GM15510 (cell line): Measurements from ENCODE around the gene SELENOS.

Source experiments
- POLR2A ChIP-seq: IDR thresholded peaks from 3 replicates; pipeline ENCODE4 v1.6.1; 2011; ENCODE audit warnings: borderline replicate concordance; ENCODE audit not compliant: insufficient read length; ENCODE audit errors: extremely low read depth

The SELENOS gene

DNA sequence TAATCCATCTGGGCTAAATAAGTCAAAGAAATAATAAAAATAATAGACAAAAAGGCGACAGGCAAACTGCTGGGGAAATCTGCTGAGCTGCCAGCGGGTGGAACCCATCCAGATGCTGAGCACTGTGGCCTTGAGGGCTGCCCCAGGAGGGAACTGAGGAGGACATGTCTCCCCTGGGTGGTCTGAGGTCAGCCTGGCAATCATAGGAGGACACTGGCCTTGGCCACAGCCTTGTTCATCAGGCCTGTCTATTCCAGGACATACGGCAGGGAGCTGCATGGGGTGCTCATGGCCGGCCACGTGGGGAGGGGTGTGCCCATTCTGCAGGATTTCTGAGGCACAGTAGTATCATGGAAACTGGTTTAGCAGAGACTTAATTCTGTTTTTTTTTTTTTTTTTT is 39.2 kb upstream of the SELENOS start:
- no peak for TF ChIP-seq POLR2A

DNA sequence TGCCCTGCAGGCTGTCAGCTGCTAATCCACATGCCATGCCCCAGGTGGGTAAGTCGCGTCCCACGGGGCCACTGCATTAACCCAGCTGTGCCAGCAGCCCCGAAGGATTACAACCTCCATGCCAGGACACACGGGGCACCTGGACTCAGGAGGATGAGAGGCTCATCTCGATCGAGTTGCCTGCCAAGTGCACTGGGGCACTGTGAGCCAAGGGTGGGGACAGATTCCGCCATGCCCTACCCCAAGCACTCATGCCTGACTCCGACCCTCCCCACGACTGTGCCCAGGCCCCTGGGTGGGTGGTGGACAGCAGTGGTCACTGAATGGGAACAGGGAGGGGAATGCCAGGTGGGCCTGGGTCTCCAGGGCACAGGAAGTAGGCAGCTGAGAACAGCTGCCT is 38.5 kb upstream of the SELENOS start:
- TF ChIP-seq POLR2A = no peak

DNA sequence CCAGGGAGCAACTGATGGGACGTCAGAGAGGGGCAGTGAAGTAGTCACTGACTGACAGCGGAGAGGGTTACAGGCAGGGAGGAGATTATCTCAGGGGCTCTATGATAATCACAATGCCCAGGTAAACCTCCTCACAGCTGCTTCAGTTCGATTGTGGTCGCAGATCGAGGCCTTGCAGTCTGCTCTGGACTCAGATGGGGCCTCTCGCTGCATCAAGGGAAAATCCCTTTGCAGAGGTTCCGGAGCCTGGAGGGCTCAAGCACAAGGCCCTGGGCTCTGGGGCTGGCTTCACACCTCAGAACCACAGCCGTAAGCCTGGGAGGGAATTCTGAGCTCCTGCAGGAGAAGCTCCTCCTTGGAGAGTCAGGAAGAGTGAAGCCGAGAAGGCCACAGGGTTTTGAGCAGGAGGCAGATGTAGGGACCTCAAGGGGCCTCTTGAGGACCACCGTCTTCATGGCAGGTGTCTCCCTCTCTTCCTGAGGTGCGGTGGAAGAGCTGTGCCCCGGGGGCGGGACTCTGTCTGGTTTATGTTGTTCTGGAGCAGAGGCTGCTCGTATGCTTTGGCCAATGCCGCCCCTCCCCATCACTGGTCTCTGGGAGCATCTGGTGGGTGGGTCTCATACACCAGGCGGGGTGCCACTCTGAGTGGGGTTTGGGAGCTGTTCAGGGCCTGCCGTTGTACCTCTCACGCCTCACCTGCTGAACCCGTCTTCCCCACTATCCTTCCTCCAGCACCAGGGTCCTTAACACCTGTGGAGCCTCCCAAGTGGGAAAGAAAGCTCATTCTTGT is 37.2 kb upstream of the SELENOS start:
- TF ChIP-seq POLR2A = no peak

DNA sequence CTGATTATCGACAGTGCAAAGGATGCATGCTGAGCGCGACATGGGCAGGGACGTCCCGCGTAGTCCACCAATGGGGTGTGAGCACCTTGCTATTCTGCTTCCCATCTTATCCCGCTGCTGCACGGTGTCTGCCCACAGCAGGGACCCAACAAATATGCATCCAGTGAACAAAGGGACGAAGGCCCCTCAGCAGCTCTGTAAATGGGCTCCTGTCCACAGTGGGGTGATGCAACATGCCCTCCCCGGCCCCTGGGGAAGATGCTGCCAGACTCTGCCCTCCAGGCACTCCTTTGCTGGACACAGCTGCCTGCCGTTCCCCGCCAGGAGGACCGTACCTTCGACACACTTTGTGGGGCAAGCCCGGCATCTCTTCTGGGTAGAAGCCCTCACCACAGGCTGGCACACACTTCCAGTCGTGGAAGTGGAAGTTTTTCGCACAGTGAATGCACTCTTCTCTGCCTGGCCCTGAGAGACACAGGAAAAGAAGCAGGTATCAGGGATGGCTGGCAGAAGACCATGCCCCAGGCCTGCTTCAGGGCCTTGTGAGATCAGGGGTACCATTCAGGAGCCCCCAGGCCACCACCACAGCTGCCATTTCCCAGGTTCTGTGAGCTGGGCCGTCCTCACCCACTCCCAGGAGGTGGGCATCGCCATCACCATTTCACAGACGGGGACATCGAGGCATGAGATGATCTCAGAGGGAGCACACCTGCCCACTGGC is 35.9 kb upstream of the SELENOS start:
- no peak for TF ChIP-seq POLR2A

DNA sequence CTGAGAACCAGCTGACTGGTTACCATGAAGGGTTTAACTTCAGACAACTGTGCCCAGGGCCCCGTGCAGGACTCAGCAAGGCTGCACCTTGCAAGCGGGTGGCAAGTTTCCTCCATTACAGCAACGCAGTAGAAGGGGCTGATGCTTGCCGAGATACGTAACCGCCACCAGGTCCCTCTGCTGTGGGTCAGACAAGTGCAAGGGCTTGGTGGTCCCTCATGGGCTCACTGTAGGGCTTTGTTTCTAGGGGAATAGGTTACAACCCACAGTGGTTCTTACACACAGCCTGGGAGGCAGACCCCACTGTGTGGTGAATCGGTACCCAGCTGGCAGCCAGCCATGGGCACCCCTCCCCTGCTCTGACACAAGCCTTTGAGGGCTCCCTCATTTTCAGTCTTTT is 33.2 kb upstream of the SELENOS start:
- TF ChIP-seq POLR2A = no peak

DNA sequence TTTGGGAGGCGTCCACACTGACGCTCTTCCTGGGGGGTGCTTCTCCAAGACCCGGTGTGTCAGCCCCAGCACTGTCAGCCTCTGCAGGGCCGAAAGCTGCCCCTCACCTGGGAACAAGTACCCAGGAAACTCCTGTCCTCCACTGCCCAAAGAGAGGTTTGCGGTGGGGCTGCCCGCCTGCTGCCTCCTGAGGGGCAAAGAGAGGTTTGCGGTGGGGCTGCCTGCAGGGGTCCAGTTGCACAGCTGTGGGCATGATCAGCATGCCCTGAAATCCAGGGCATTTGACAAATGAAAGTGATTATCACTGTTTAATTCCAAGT is 32.8 kb upstream of the SELENOS start:
- TF ChIP-seq POLR2A = no peak

DNA sequence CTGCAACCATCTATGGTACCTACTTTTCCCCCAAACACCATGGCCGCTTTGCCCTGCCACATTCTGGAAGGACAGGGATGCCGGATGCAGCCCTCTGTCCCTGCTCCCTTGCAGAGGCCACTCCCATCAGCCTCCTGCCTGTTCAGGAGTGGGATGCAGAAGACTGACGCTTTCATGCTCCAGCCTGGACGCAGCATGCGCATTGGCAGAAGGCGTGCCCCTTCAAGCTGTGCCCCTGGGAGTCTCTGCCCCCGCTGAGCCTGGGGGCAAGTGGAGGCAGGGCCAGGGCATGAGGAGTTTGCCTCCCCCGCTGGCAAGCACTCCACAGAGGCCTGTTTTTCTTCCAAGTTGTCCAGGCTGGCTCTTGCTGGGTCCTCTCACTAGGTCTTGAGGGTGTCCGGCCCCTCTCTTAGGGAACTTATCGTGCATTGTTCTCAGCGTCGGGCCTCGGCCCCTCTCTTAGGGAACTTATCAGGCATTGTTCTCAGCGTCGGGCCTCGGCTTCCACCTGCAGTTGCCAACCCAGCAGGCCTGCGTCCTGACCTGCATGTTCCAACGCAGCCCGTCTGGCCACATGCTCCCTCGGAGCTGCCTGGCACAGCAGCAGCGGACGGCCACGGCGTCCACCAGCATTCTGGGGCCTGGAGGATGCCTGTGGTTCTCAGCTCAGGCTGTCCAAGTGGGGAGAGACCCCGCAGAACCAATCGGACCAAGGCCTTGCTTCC is 32.3 kb upstream of the SELENOS start:
- no peak for TF ChIP-seq POLR2A

DNA sequence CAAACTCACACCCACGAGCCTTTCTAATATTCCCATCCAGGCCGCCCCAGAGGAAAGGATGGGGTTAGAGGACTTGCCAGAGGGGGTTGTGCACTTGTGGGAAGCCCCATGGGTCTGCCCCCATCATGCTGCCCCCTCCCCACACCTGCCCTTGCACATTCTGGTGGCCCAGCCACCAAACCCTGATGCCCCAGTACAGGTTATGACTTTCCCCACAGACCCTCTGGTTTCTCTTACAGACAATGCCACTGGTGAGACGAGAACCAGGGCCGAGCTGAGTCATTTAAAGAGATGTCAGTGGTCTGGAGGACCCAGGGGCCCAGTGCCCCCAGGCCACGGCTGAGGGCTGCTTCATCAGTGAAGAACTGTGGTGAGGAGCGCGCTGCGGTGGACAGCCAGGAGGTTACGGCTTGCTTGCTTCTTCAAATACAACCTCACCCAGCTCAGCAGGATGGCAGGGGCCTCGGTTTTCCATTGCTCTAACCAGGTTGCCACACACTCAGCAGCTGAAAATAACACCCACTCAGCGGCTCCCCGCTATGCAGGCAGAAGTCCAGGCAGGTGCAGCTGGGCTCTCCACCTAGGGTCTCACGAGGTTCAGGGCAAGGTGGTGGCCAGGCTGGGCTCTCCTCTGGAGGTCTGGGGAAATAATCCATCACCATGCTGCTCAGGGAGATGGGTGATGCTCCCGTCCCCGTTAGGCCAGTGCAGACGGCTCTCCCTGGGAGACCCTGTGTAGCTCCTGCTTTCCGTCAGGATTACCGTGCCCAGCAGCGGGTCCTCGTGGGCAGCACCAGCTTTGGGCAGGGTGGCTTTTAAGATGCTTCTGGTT is 31.5 kb upstream of the SELENOS start:
- TF ChIP-seq POLR2A = no peak

DNA sequence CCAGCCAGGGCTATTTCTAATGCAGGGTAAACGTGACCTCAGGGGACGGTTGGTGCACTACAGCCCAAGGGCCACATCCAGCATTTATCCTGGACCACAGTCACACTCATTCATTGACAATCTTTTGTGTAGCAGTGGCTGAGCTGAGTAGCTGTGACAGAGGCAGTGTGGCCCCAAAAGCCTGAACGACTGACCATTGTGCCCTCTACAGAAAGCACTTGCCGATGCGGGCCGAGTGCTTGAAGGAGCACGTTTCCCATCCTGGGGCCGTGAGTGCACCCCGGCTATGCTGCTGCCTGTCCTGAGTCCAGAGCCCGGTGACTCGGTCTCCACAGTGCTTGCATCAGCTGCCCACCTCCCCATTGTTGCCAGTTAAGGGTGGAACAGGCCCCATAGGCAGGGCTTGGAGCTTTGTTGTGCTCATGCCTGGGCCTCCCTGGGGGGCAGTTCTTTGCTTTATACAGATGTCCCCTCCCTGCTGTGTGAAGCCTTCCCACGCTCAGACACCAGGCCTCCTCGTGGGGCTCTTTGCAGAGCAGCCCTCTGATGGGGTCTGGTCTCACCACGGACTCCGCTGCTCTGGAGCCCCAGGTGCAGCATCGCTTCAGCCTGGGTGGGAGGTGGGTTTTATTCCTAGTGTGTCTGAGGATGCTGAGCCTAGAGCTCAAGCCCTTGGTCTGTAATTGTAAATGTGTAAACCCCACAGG is 30.8 kb upstream of the SELENOS start:
- no peak for TF ChIP-seq POLR2A

DNA sequence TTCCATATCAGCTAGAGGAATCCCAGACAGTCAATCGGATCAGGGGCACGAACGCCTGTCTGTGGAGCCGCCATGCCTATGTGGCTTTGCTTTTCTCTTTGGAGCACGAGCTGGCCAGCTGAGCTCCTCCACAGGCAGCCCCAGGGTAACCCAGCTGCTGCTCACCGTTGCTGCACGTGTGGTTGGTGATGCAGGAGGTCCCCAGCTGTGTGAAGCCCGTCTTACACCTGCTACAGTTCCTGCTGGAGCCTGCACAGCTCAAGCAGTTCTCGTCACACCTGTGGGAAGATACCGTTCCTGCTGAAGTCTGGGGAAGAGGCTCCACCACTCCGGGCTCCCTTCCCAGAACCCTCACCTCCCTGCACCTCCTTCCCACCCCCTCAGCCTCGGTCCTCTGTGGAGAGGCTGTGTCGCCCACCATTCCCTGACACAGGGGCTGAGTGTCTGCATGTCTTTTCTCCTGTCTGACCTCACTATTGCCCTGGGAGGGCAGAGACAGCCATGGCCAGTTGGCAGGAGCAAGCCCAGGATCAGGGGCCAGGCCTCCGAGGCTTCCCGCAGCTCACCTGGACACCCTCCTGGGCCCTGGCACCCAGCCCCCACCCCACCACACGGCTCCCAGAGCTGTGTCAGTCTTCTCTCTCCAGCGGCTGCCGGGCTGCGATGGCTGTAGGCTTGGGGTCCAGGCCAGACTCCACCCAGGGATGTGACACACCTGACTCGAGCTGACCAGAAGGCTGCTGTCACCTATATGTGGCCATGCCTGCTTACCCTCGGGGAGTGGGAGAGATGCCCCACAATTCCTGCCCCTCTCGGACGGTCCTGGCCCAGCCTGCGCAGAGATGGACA is 30.0 kb upstream of the SELENOS start:
- TF ChIP-seq POLR2A = no peak

DNA sequence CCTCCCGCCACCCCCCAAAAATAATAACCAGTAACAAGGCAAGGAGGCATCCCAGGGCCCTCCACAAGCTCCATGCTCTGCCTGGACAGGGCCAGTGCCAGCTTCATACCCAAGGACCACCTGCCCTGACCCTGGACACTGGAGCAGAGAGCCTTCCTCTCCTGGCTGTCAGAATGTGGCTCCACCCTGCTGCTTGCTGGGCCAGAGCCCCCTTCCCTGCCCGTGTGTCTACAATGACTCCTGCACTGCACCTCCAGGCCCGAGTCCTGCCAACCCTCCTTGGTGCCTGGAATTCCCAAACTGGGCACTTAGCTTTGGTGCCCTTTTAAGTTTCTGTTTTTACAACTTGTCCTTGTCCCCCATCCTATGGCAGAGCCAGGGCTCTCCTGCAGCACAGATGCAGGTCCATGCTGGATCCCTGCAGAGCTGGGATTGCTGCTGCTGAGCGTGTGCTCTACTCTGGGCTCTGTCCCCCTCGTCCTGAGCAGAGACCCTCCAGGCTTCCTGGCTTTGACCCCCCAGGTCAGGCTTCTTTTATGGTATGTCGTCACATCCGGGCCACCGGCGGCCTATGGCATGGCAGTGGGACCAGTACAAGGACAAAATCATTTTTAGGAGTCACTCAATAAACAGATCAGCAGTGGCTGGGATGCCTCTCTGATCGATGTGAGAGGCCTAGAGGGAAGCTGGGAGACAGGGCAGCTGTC is 29.2 kb upstream of the SELENOS start:
- TF ChIP-seq POLR2A = no peak

DNA sequence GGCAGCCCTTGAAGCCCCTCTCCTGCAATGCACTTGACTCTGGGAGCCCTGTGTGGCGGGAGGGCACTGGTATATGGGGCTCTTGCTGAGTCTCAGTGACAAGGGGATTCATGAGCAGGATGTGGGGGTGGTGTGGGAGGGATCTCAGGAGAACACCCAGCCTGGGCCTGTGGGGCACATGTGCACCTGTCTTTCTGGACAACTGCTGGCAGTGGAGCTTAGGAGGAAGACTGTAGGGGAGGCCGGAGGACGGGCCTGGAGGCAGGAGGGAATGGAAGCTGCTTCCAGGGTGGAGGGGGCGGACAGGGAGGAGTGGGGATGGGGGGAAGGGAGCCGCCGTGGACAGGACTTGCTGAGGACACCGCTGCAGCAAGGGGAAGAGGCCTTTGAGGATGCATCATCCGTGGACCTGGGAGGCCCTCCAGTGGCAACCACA is 28.6 kb upstream of the SELENOS start:
- no peak for TF ChIP-seq POLR2A

DNA sequence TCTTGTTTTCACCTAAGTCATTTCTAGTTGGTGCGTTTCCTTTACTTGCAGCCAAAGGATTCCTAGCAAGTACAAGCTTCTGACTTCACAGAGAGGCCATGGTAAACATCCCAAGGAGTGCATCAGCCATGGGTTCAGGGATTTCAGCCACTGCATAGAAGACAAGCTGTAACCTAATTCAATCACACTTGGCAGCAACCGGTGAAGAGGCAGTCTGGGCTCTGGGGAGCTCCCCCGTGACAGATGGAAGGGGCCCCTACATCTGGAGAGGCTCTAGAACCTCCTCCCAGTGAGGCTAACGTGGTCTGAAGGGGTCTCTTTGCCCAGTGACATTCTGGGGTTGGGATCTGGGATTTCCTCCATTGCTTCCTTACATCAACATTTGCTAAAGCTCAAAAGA is 26.1 kb upstream of the SELENOS start:
- TF ChIP-seq POLR2A = no peak
